Breast epithelium (tissue), 4 donors: Measurements from ENCODE around the gene MEDAG. TPM values are rescaled to one million over a fixed set of nuclear protein-coding genes. Genes with fewer than 3 reads are reported as not detected.

Experiments
- DNase-seq, 2 donors: peaks; one replicate each; pipeline ENCODE4 v3.0.0-alpha.2; 2019; ENCODE audit warnings: low spot score in 2 of 2
- H3K27ac ChIP-seq, 2 donors: fragments of 200-600 bp; sonication (generic) in 1 of 2; one replicate each; pipeline ENCODE4 v1.5.1; 2016 to 2019; ENCODE audit warnings: mild to moderate bottlenecking in 1 of 2
- H3K27me3 ChIP-seq, 2 donors: fragments of 200-600 bp; sonication (generic) in 1 of 2; one replicate each; pipeline versions ENCODE4 v1.5.1 to v1.6.0; 2017 to 2019; ENCODE audit warnings: control low read depth in 1 of 2, mild to moderate bottlenecking in 1 of 2
- H3K36me3 ChIP-seq: fragments of 200-600 bp; one replicate; pipeline ENCODE4 v1.5.1; 2019
- H3K4me1 ChIP-seq, 2 donors: fragments of 200-600 bp; sonication (generic); one replicate each; pipeline ENCODE4 v1.5.1; 2016 to 2019; ENCODE audit warnings: control low read depth in 1 of 2
- H3K4me3 ChIP-seq, 3 donors: fragments of 200-600 bp; sonication (generic); 1 replicate in 2 of 3; 2 replicates in 1 of 3; pipeline ENCODE4 v1.5.1; 2016 to 2019; ENCODE audit warnings: mild to moderate bottlenecking in 3 of 3, moderate library complexity in 2 of 3
- H3K9me3 ChIP-seq, 2 donors: fragments of 200-600 bp; sonication (generic) in 1 of 2; one replicate each; pipeline ENCODE4 v1.5.1; 2016 to 2019; ENCODE audit warnings: control low read depth in 1 of 2
- POLR2A ChIP-seq: fragments of 450-650 bp; IDR thresholded peaks from one replicate; pipeline ENCODE4 v1.6.1; 2016; ENCODE audit warnings: antibody characterized with exemption, mild to moderate bottlenecking, moderate library complexity
- POLR2AphosphoS5 ChIP-seq, 3 donors: sonication (generic); formaldehyde crosslinking; IDR thresholded peaks; one replicate each; pipeline ENCODE4 v1.6.1; 2017; ENCODE audit warnings: antibody characterized with exemption in 3 of 3
- intact Hi-C: fragments of 100-400 bp; cut with DNase I; formaldehyde crosslinking; loops from one replicate; pipeline ENCODE4 v1.15.1; 2023; ENCODE audit warnings: low total_unique reads
- total RNA-seq, 3 donors: library from RNA; depleted of rRNA; stranded (reverse); fragments of >200 nt; gene quantifications; one replicate each; pipeline ENCODE4 v1.1.0, GENCODE V29; 2016
- TF ChIP-seq, protein P1 (sequence below), 3 donors: fragments of 450-650 bp; IDR thresholded peaks; one replicate each; pipeline ENCODE4 v1.5.1; 2016 to 2017; ENCODE audit warnings: antibody characterized with exemption in 3 of 3, mild to moderate bottlenecking in 3 of 3, moderate library complexity in 3 of 3

The MEDAG gene
- 100 to 1,000 TPM in 1 of 3 donors, 10 to 100 TPM in 2; 76.2 to 142 (median 95.4) TPM for total RNA-seq

DNA sequence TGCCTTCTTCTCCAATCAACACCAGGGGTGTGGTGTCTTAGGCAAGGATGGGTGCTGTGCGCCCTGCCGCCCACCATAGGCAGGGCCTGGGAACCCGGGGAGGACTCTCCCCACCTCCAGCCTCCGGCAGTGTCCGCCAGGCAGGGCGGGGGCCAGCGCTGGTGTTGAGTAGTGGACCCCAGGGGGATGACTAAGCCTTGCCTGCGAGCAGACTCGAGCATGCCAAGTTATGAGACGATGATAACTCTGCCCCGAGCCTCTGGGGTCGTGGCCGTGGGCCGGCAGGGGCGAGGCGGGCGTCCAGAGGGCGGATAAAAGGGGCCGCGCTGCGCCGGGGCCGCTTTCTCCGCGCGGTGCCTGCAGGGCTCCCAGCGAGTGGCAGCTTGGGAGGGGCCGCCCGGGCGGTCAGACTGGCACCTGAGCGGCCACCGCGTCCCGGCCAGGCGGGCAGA is at the start of gene MEDAG:
Gene MEDAG, plus strand, starts transcription at position 340 of the 452 bp plus-strand sequence. CDS start 245 bp downstream, outside the sequence.
- Histone ChIP-seq H3K27me3 (peaks cover 0 to 10% of the 10 kb centered on the region in 2 donors), H3K36me3 (no peaks in the 10 kb centered on the region), H3K4me1 (peaks cover 0 to 7% of the 10 kb centered on the region in 2 donors), H3K9me3 (no peaks in the 10 kb centered on the region), H3K27ac (peak within 1 kb of the TSS; percentile 77 to 94), H3K4me3 (peak within 1 kb of the TSS; percentile 53 to 83 (median 79))
- DNase-seq, result peak in 1 of 2 donors; percentile 37
- TF ChIP-seq, protein P1, sequence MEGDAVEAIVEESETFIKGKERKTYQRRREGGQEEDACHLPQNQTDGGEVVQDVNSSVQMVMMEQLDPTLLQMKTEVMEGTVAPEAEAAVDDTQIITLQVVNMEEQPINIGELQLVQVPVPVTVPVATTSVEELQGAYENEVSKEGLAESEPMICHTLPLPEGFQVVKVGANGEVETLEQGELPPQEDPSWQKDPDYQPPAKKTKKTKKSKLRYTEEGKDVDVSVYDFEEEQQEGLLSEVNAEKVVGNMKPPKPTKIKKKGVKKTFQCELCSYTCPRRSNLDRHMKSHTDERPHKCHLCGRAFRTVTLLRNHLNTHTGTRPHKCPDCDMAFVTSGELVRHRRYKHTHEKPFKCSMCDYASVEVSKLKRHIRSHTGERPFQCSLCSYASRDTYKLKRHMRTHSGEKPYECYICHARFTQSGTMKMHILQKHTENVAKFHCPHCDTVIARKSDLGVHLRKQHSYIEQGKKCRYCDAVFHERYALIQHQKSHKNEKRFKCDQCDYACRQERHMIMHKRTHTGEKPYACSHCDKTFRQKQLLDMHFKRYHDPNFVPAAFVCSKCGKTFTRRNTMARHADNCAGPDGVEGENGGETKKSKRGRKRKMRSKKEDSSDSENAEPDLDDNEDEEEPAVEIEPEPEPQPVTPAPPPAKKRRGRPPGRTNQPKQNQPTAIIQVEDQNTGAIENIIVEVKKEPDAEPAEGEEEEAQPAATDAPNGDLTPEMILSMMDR (IDR thresholded peaks at IDR 0.05), result no peak
- peak in 1 of 3 donors; percentile 88 for TF ChIP-seq POLR2AphosphoS5 (IDR thresholded peaks at IDR 0.05)
- intact Hi-C loops, result no loop called here

DNA sequence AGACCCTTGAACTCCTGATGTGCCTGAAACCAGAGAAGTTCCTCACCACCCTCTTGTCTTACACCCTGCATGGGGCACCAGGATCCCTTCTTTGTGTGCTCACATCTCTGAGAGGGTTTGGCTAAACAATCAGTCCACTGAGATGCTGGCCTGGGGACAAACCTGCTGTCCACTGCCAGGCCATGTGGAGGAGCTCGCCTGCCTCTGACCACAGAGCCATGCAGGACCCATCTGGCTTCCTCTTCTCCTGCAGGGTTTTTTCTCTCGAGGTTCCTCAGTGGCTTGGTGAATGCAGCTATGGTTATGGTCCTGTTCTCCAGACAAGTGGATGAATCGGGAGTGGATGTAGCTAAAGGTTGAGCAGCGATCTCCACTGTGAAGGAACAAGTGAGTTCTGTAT is 49.1 kb upstream of the MEDAG start:
- intact Hi-C loops, result no loop called here
- H3K36me3 ChIP-seq, result no peaks in the 10 kb centered on the region

DNA sequence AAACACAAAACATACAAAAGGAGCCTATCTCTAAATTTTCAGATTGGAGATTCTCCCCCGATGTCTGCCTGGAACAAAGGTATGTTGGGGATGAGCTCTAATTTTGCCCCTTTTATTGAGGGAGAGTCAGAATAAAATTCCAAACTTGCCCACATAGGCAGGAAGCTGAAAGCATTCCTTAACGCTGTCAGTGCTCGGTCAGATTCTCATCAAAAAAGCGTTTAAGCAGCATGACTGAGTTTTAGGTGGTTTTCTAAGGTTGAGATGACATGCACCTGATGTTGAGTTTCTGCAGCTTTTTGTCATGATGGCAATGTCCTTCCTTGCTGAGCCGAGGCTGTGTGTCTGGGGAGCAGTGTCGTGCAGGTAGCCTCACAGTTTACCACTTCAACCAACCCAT is 48.4 kb upstream of the MEDAG start:
- Histone ChIP-seq H3K27ac (no peak overlapping the region), H3K9me3 (no peaks in the 10 kb centered on the region), H3K4me1 (no peaks in the 10 kb centered on the region), H3K36me3 (no peaks in the 10 kb centered on the region), H3K27me3 (no peaks in the 10 kb centered on the region), H3K4me3 (no peak overlapping the region)
- intact Hi-C loops, result no loop called here
- TF ChIP-seq, protein P1 (IDR thresholded peaks at IDR 0.05), result no peak
- TF ChIP-seq POLR2A, result no peak
- TF ChIP-seq POLR2AphosphoS5 (IDR thresholded peaks at IDR 0.05), result no peak
- DNase-seq, result no peak

More for the DNA sequence above, 49.1 kb upstream of the MEDAG start:
- Histone ChIP-seq H3K4me3 (no peak overlapping the region), H3K9me3 (no peaks in the 10 kb centered on the region), H3K4me1 (no peaks in the 10 kb centered on the region), H3K27me3 (no peaks in the 10 kb centered on the region), H3K27ac (no peak overlapping the region)
- TF ChIP-seq POLR2A, result no peak
- TF ChIP-seq POLR2AphosphoS5 (IDR thresholded peaks at IDR 0.05), result no peak
- TF ChIP-seq, protein P1 (IDR thresholded peaks at IDR 0.05), result no peak
- DNase-seq, result no peak

DNA sequence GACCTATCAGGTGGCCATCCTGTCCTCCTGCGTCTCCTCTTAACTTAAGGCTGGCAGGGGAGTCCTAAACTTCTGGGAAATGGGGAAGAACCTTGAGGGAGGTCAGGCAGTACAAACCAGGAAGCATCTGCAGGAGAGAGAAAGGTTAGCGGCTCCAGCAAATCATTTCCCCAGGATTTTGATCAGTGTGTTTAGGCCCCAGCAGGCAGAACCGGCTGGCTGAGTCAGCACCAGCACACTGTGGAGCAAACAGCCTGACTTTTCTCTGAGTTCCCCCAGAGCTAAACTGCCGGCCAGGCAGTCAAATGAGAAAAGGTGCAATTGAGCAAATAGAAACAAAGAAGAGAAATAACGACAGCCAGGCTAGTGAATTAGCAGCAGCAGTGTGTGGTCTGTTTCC is 46.7 kb upstream of the MEDAG start:
- Histone ChIP-seq H3K9me3 (no peaks in the 10 kb centered on the region), H3K27ac (peak overlapping the region; percentile 60 to 72), H3K27me3 (no peaks in the 10 kb centered on the region), H3K4me1 (no peaks in the 10 kb centered on the region), H3K36me3 (no peaks in the 10 kb centered on the region), H3K4me3 (no peak overlapping the region)
- DNase-seq, result no peak
- intact Hi-C loops, result no loop called here
- TF ChIP-seq POLR2A (no peak), POLR2AphosphoS5 (IDR thresholded peaks at IDR 0.05) (no peak)
- TF ChIP-seq, protein P1 (IDR thresholded peaks at IDR 0.05), result no peak

DNA sequence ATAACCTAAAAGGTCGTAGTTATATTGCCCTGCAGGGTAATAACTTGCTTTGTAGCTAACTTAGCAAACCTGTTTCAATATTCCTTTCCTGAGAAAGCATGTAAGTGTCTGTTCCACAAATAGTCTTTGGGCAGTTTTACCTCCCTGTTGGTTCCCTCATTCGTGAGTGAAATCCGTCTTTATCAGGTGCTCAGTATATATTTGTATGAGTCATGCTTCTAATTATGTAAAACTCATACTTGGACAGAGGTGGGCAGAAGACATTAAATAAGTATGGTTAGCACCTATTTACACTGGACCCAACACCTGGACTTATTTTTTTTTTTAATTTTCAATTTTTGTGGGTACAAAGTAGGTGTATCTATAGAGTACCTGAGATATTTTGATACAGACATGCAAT is 44.9 kb upstream of the MEDAG start:
- TF ChIP-seq, protein P1 (IDR thresholded peaks at IDR 0.05), result no peak
- TF ChIP-seq POLR2A, result no peak
- no peak for TF ChIP-seq POLR2AphosphoS5 (IDR thresholded peaks at IDR 0.05)
- no peak overlapping the region for H3K4me3 ChIP-seq
- DNase-seq, result no peak
- H3K36me3 ChIP-seq, result no peaks in the 10 kb centered on the region
- no peaks in the 10 kb centered on the region for H3K9me3 ChIP-seq
- H3K27ac ChIP-seq, result no peak overlapping the region
- H3K27me3 ChIP-seq, result no peaks in the 10 kb centered on the region
- intact Hi-C loops, result no loop called here
- peaks cover 0 to 10% of the 10 kb centered on the region in 2 donors for H3K4me1 ChIP-seq
